GM06990 (cell line): Measurements from ENCODE around the gene FERD3L.

Experiments
- DNase-seq: peaks from one replicate; pipeline ENCODE4 v3.0.0-alpha.2; 2011; ENCODE audit not compliant: insufficient read length; ENCODE audit errors: extremely low read depth
- H3K27me3 ChIP-seq: replicated peaks from 2 replicates; pipeline ENCODE4 v1.6.0; 2011; ENCODE audit warnings: low read length; ENCODE audit not compliant: control insufficient read depth, insufficient read depth
- H3K36me3 ChIP-seq: 2 replicates; pipeline ENCODE4 v1.5.1; 2011; ENCODE audit warnings: low read length; ENCODE audit not compliant: control insufficient read depth, insufficient read depth
- H3K4me3 ChIP-seq: replicated peaks from 2 replicates; pipeline ENCODE4 v1.5.1; 2011; ENCODE audit warnings: low read depth, mild to moderate bottlenecking, control low read depth, low read length
- CTCF ChIP-seq: IDR thresholded peaks from 2 replicates; pipeline ENCODE4 v1.5.1; 2011; ENCODE audit warnings: low read length, control low read depth, mild to moderate bottlenecking, inconsistent platforms; ENCODE audit not compliant: insufficient read depth, poor library complexity, severe bottlenecking

The FERD3L gene

DNA sequence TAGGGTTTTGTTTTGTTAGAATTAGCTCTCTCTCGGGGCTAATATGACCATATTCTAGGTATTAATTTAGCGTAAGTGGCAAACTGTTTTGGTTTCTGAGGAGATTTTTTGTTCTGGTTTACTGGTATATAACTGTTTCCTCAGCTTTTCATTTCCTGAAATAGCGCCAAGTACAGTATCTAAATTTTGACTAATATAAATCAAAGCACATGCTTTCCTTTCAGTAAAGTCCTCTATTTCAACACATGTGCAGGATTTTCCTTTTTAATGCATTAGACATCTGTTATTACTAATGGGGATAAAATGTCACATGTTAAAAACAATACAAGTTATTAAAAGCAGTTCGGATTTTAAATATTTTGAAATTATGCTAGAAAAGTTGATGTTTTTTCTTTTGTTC lies 11.3 kb downstream of the FERD3L start:
- Histone ChIP-seq H3K36me3 (no peaks in the 10 kb centered on the region), H3K27me3 (no peaks in the 10 kb centered on the region), H3K4me3 (no peak overlapping the region)
- no peak for TF ChIP-seq CTCF
- DNase-seq = no peak

DNA sequence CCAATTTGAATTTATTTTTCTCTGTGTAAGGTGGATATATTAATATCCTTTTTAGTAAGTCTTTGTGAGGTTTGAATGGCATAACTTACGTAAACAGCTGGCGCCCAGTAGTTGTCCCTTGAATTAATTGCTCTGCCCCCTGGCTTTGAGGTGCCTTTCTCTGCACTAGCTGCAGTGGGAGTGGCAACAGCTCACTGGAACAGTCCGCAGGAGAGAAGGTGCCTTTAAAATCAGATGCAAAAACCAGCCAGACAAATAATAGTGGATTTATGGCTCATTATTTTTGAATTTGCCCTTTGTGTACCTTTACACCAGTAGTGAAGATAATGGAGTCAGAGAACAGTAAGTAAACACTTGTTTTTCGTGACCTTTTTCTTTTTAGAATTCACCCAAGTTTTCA lies 11.8 kb downstream of the FERD3L start:
- no peaks in the 10 kb centered on the region for H3K36me3 ChIP-seq
- TF ChIP-seq CTCF = no peak

GRCh38 chr7:19128856-19129255 lies 16.4 kb downstream of the FERD3L start:
- Histone ChIP-seq H3K4me3 (no peak overlapping the region), H3K36me3 (no peaks in the 10 kb centered on the region), H3K27me3 (no peaks in the 10 kb centered on the region)
- no peak for TF ChIP-seq CTCF
- DNase-seq = no peak

More for the DNA sequence above, 11.8 kb downstream of the FERD3L start:
- Histone ChIP-seq H3K4me3 (no peak overlapping the region), H3K27me3 (no peaks in the 10 kb centered on the region)
- no peak for DNase-seq

GRCh38 chr7:19121977-19122588 lies 23.1 kb downstream of the FERD3L start:
- TF ChIP-seq CTCF = peak; percentile 75
- no peak for DNase-seq
- Histone ChIP-seq H3K27me3 (no peaks in the 10 kb centered on the region; the same call in 1 of the 2 replicates), H3K4me3 (no peak overlapping the region), H3K36me3 (no peaks in the 10 kb centered on the region)

- TF ChIP-seq CTCF = no peak
- no peak for DNase-seq
- H3K4me3 ChIP-seq = no peak overlapping the region
These were observed 25.2 kb downstream of the FERD3L start for GRCh38 chr7:19119870-19120486.

More at GRCh38 chr7:19119870-19120486, 25.2 kb downstream of the FERD3L start:
- no peaks in the 10 kb centered on the region for H3K36me3 ChIP-seq
- H3K27me3 ChIP-seq = no peaks in the 10 kb centered on the region; the same call in 1 of the 2 replicates
